HepG2 (cell line): ENCODE measurements around the gene DHRS1. TPM values are rescaled to one million over a fixed set of nuclear protein-coding genes. Genes with fewer than 3 reads are reported as not detected.

Experiments used
- CHCHD3 ChIP-seq: sonication (generic); formaldehyde crosslinking; IDR thresholded peaks from 2 replicates; pipeline ENCODE4 v1.8.0; 2022; ENCODE audit warnings: mild to moderate bottlenecking, missing genetic modification reagents, moderate library complexity
- FOXJ3 ChIP-seq: sonication (generic); formaldehyde crosslinking; IDR thresholded peaks from 2 replicates; pipeline ENCODE4 v1.4.0; 2020; ENCODE audit warnings: missing genetic modification reagents, mild to moderate bottlenecking, borderline replicate concordance
- FOXP1 ChIP-seq, 2 experiments: fragments of 450-650 bp in 1 of 2; IDR thresholded peaks; 2 replicates each; pipeline ENCODE4 v1.6.1; 2017 to 2018; ENCODE audit warnings: antibody characterized with exemption in 1 of 2
- GPBP1L1 ChIP-seq: sonication (generic); formaldehyde crosslinking; IDR thresholded peaks from 2 replicates; pipeline ENCODE4 v1.5.0; 2020; ENCODE audit warnings: mild to moderate bottlenecking, missing genetic modification reagents
- KDM2A ChIP-seq: sonication (generic); formaldehyde crosslinking; IDR thresholded peaks from 2 replicates; pipeline ENCODE4 v1.4.0; 2020; ENCODE audit warnings: low read depth, missing genetic modification reagents, borderline replicate concordance
- MAFK ChIP-seq, 2 experiments: IDR thresholded peaks in 1 of 2; conservative IDR thresholded peaks in 1 of 2; 2 replicates each; pipeline ENCODE4 v1.6.1; 2011; ENCODE audit warnings: improper control_type of control experiment in 2 of 2, low read length in 2 of 2
- RAD51 ChIP-seq: fragments of 450-650 bp; IDR thresholded peaks from 2 replicates; pipeline ENCODE4 v1.6.1; 2016; ENCODE audit warnings: borderline replicate concordance
- SRSF9 ChIP-seq: fragments of 200-400 bp; formaldehyde crosslinking; IDR thresholded peaks from 2 replicates; pipeline ENCODE4 v1.6.1; 2018; ENCODE audit warnings: borderline replicate concordance, mild to moderate bottlenecking, low read depth, low read length; ENCODE audit not compliant: insufficient read depth, poor library complexity, severe bottlenecking
- STAG1 ChIP-seq: sonication (generic); formaldehyde crosslinking; IDR thresholded peaks from 2 replicates; pipeline ENCODE4 v1.4.0; 2020; ENCODE audit warnings: missing genetic modification reagents
- TBL1XR1 ChIP-seq: fragments of 150-350 bp; IDR thresholded peaks from 2 replicates; pipeline ENCODE4 v1.6.1; 2014; ENCODE audit warnings: borderline replicate concordance, low read length; ENCODE audit not compliant: partially characterized antibody
- ZBTB7A ChIP-seq: sonication (generic); formaldehyde crosslinking; IDR thresholded peaks from 2 replicates; pipeline ENCODE4 v1.8.0; 2022; ENCODE audit warnings: mild to moderate bottlenecking, missing genetic modification reagents
- ZNF232 ChIP-seq: sonication (generic); formaldehyde crosslinking; IDR thresholded peaks from 2 replicates; pipeline ENCODE4 v1.4.0; 2020; ENCODE audit warnings: missing genetic modification reagents, borderline replicate concordance
- ZNF558 ChIP-seq: sonication (generic); formaldehyde crosslinking; IDR thresholded peaks from 2 replicates; pipeline ENCODE4 v1.9.0; 2022; ENCODE audit warnings: mild to moderate bottlenecking, missing genetic modification reagents, borderline replicate concordance
- ZNF563 ChIP-seq: sonication (generic); formaldehyde crosslinking; IDR thresholded peaks from 2 replicates; pipeline ENCODE4 v1.8.0; 2022; ENCODE audit warnings: mild to moderate bottlenecking, moderate library complexity, missing genetic modification reagents
- ZNF740 ChIP-seq: sonication (generic); formaldehyde crosslinking; IDR thresholded peaks from 2 replicates; pipeline ENCODE4 v1.4.0; 2020; ENCODE audit warnings: missing genetic modification reagents
- ZNF839 ChIP-seq: sonication (generic); formaldehyde crosslinking; IDR thresholded peaks from 2 replicates; pipeline ENCODE4 v1.4.0; 2020; ENCODE audit warnings: missing genetic modification reagents, mild to moderate bottlenecking, borderline replicate concordance
- polyA plus RNA-seq, 8 experiments: library from polyadenylated mRNA; depleted of rRNA in 3 of 8; stranded (reverse) in 7 of 8; unstranded in 1 of 8; fragments of >200 nt; fragmentation: Illumina TruSeq in 4 of 8; extraction: Trizol in 4 of 8; gene quantifications; 2 replicates each; pipeline versions ENCODE4 v1.2.1 to v1.2.3, GENCODE V29; 2011 to 2016; ENCODE audit warnings: low read depth in 4 of 8, missing spikeins in 1 of 8, mixed read lengths in 1 of 8; ENCODE audit not compliant: insufficient read depth in 1 of 8
- total RNA-seq, 5 experiments: library from RNA; depleted of rRNA; stranded (reverse); fragments of >200 nt; fragmentation: Illumina TruSeq; extraction: Trizol; gene quantifications; 2 replicates each; pipeline ENCODE4 v1.2.3, GENCODE V29; 2016; ENCODE audit warnings: low read depth in 1 of 5
- TF ChIP-seq, protein P1 (sequence below): sonication (generic); formaldehyde crosslinking; IDR thresholded peaks from 2 replicates; pipeline ENCODE4 v1.4.0; 2020; ENCODE audit warnings: missing genetic modification reagents, borderline replicate concordance
- TF ChIP-seq, protein P2 (sequence below): sonication (generic); formaldehyde crosslinking; IDR thresholded peaks from 2 replicates; pipeline ENCODE4 v1.5.0; 2020; ENCODE audit warnings: missing genetic modification reagents
- TF ChIP-seq, protein P3 (sequence below): sonication (generic); formaldehyde crosslinking; IDR thresholded peaks from 2 replicates; pipeline ENCODE4 v1.4.0; 2020; ENCODE audit warnings: missing genetic modification reagents
- TF ChIP-seq, protein P4 (sequence below): sonication (generic); formaldehyde crosslinking; IDR thresholded peaks from 2 replicates; pipeline ENCODE4 v1.5.1; 2020; ENCODE audit warnings: missing genetic modification reagents, mild to moderate bottlenecking, borderline replicate concordance

DHRS1 gene
- total and polyA plus RNA-seq, 2 of the 13 experiments (the other 11 are each of a cell fraction or from before 2014, with no cell fraction given): 49.8 to 60.8 TPM

DNA sequence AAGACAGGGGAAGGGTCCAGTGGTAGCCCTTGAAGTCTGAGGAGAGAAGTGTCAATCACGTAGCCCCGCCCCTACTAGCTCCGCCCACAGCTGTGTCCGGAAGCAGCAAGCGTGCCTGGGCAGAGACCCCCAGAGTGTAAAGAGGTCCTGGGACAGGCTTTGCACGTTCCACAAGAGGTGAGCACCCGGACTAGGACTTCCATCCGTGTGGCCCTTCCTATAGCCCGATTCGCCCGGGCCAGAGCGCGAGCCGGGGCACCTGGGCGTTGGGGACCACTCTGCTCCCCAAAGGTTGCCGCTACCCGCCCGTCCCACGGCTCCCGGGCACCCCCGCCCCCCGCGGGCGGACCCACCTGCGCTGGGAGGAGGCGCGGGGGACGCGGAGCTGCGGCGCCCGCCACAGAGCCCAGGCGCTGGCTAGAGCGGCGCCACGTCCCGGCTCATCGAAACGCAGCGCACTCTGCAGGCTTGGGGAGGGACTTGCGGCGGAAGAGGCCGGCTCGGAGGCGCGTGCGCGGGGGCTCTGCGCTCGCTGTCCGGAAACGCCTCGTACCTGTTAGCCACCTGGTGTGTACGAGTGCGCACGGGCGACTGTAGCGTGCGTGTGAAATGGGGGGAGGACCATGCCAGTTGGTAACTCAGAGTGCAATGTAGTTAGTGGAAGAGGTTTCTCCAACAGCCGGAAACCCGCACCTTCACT, 28.3 kb downstream of the DHRS1 start, which contains the start of gene RABGGTA (continued):
- TF ChIP-seq, protein P1, sequence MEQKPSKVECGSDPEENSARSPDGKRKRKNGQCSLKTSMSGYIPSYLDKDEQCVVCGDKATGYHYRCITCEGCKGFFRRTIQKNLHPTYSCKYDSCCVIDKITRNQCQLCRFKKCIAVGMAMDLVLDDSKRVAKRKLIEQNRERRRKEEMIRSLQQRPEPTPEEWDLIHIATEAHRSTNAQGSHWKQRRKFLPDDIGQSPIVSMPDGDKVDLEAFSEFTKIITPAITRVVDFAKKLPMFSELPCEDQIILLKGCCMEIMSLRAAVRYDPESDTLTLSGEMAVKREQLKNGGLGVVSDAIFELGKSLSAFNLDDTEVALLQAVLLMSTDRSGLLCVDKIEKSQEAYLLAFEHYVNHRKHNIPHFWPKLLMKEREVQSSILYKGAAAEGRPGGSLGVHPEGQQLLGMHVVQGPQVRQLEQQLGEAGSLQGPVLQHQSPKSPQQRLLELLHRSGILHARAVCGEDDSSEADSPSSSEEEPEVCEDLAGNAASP: peak; percentile 90; the same call in 1 of the 2 replicates
- TF ChIP-seq ZNF232 (peak; percentile 99), ZNF563 (CRISPR knock-in tag) (peak; percentile 99), STAG1 (CRISPR knock-in tag) (peak; percentile 60), SRSF9 (no peak), KDM2A (CRISPR knock-in tag) (peak; percentile 99), ZNF740 (CRISPR knock-in tag) (peak; percentile 89), ZBTB7A (CRISPR knock-in tag) (peak; percentile 99), FOXP1 (IDR thresholded peaks at IDR 0.05) (no peak), FOXP1 (CRISPR knock-in tag; IDR thresholded peaks at IDR 0.05) (peak; percentile 49), CHCHD3 (CRISPR knock-in tag) (peak; percentile 91), ZNF839 (peak; percentile 99; the same call in 1 of the 2 replicates), RAD51 (no peak), TBL1XR1 (peak; percentile 65), FOXJ3 (CRISPR knock-in tag) (peak; percentile 69), GPBP1L1 (CRISPR knock-in tag) (no peak), ZNF558 (CRISPR knock-in tag) (peak; percentile 100; the same call in 1 of the 2 replicates), MAFK (conservative IDR thresholded peaks at IDR 0.05 in 1 of 2, IDR thresholded peaks at IDR 0.05 in 1 of 2; ENCODE audit: low read length in 2 of 2) (peak in 1 of 2 experiments; percentile 14; a peak in 2 of 4 replicates)
- TF ChIP-seq, protein P2, sequence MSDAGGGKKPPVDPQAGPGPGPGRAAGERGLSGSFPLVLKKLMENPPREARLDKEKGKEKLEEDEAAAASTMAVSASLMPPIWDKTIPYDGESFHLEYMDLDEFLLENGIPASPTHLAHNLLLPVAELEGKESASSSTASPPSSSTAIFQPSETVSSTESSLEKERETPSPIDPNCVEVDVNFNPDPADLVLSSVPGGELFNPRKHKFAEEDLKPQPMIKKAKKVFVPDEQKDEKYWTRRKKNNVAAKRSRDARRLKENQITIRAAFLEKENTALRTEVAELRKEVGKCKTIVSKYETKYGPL (CRISPR knock-in tag): peak; percentile 81; the same call in 1 of the 2 replicates
- TF ChIP-seq, protein P3, sequence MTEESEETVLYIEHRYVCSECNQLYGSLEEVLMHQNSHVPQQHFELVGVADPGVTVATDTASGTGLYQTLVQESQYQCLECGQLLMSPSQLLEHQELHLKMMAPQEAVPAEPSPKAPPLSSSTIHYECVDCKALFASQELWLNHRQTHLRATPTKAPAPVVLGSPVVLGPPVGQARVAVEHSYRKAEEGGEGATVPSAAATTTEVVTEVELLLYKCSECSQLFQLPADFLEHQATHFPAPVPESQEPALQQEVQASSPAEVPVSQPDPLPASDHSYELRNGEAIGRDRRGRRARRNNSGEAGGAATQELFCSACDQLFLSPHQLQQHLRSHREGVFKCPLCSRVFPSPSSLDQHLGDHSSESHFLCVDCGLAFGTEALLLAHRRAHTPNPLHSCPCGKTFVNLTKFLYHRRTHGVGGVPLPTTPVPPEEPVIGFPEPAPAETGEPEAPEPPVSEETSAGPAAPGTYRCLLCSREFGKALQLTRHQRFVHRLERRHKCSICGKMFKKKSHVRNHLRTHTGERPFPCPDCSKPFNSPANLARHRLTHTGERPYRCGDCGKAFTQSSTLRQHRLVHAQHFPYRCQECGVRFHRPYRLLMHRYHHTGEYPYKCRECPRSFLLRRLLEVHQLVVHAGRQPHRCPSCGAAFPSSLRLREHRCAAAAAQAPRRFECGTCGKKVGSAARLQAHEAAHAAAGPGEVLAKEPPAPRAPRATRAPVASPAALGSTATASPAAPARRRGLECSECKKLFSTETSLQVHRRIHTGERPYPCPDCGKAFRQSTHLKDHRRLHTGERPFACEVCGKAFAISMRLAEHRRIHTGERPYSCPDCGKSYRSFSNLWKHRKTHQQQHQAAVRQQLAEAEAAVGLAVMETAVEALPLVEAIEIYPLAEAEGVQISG (CRISPR knock-in tag): peak; percentile 100
- TF ChIP-seq, protein P4, sequence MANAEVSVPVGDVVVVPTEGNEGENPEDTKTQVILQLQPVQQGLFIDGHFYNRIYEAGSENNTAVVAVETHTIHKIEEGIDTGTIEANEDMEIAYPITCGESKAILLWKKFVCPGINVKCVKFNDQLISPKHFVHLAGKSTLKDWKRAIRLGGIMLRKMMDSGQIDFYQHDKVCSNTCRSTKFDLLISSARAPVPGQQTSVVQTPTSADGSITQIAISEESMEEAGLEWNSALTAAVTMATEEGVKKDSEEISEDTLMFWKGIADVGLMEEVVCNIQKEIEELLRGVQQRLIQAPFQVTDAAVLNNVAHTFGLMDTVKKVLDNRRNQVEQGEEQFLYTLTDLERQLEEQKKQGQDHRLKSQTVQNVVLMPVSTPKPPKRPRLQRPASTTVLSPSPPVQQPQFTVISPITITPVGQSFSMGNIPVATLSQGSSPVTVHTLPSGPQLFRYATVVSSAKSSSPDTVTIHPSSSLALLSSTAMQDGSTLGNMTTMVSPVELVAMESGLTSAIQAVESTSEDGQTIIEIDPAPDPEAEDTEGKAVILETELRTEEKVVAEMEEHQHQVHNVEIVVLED (CRISPR knock-in tag): peak; percentile 98
